SIG-M5 treated with dmso at 0.1 percent for 504 hours (cell line): ENCODE measurements around the gene ADD1.

Experiments
- DNase-seq: peaks from one replicate; lab custom pipeline; 2025; ENCODE audit not compliant: unreplicated experiment; lab: John Stamatoyannopoulos, UW

ADD1 gene

GRCh38 chr4:2822461-2823300, 21.0 kb upstream of the ADD1 start:
- DNase-seq, result no peak

DNA sequence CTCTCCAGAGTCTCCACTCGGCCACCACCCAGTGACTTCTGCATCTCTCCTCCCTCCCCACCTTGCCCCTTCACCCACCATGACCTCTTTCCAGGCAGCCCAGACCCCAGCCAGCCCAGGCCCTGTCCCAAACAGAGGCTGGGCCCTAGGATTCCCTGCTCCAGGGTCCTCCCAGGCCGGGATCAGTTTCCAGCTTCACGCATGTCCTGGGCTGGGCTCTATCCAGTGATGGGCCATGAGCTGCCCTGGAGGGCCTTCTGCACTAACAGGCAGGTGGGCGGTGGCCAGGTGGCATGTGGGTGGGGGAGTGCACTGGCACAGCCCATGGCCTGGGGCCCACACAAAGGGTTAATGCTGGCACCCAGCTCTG, 20.4 kb upstream of the ADD1 start:
- no peak for DNase-seq

DNA sequence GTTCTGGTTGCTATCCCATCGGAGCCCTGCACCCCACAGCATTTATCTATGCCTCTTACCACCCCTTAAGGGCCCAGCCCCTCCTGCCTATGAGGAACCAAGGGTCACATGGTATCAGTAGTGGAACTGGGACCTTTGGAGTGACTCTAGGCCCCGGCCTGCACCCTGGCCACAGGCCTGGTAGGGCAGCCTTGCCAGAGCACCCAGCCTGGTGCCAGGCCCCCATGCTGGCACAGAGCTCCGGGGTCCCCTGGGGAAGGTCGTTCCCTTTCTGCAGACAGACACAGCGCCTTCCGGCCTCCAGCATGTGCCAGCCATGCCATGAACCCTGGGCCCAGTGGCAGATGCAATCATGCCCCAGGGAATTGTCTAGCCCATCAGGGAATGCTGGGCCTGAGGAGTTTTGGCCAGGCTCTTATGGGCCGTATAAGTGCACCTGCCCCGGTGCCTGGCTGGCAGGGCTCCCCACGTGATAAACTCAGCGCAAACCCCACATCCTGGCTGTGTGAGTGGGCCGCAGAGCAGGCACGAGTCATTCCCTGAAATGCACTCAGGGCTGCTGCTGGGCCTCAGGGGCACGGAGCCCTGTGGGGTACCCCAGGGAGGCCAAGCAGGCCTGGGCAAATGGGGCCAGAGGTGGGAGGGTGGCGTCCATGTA, 19.8 kb upstream of the ADD1 start:
- no peak for DNase-seq

DNA sequence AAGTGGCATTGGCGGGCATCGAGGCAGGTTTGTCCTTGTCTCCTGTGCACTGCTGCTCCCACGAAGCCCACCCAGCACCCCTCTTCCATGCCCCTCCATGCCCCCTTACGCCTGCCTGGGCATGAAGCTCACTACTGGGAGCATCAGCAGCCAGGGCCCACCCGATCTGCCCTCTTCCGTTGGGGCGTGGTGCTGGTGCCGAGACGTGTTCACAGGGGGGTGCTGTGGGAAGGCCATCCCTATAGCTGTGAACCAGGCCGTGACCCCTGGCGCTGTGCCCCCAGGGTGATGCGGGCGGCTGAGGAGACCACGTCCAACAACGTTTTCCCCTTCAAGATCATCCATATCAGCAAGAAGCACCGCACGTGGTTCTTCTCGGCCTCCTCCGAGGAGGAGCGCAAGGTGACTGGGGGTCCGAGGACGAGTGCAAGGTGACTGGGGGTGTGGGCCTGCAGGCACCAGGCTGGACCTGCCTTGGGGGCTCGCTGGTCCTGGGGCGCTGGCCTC, 19.3 kb upstream of the ADD1 start:
- DNase-seq, result no peak

GRCh38 chr4:2824836-2825381, 18.7 kb upstream of the ADD1 start:
- no peak for DNase-seq

DNA sequence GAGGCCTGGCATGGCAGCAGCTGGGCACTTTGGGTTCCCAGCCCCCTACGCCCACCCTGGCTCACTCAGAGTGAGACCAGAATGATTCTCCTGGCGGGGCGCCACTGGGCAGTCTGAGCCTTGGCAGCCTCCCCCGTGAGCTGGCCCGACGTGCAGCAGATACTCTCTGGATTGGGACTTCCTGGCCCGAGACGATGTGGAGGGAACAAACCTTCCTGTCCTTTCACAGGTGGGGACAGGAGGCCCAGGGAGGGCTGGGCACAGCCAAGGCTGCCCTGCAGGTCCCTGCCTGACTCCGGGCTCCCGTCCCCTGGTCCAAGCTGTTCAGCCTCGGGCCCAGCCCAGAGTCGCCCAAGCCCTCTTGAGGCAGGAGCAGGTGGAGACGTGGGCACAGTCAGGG, 17.9 kb upstream of the ADD1 start:
- no peak for DNase-seq

- no peak for DNase-seq
These were observed 16.4 kb upstream of the ADD1 start for GRCh38 chr4:2827071-2827873.

DNA sequence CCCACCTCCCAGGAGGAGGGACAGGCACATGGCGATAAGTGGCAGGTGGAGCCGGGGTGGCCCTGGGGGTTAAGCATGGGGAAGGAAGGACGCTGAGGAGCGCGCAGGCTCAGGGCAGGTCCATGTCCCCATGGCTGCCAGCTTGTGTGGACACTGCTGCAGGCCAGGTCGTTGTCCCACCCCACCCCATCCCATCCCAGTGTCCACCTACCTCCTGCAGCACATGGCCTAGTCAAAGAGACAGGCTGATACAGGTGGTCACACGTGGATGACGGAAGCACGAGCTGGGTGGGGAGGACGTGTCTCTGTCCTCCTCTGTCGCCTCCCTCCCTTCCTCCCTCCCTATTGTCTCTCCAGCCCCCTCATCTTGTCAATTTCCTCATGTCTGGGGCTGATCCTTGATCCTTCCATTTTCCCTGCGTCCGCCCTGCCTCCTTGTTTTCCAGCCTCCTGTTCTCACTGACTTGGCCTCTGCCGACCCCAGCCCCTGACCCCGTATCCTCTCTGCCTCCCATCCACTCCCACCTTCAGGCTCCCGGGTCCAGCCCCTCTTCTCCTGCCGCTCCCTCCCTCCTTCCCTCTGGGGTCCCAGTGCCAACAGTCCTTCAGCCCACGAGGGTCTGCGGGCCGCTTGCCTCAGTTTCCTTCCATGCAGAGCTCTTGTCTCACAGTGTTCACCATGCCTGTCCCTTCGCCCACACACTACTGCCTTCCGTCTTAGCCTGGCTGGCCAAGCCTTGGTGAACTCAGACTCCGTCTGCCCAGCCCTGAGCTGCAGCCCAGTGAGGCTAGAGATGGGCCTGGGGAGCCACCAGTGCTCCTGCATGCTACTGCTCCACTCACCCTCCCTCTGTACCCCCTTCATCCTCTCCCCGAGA, 15.5 kb upstream of the ADD1 start:
- DNase-seq, result no peak

DNA sequence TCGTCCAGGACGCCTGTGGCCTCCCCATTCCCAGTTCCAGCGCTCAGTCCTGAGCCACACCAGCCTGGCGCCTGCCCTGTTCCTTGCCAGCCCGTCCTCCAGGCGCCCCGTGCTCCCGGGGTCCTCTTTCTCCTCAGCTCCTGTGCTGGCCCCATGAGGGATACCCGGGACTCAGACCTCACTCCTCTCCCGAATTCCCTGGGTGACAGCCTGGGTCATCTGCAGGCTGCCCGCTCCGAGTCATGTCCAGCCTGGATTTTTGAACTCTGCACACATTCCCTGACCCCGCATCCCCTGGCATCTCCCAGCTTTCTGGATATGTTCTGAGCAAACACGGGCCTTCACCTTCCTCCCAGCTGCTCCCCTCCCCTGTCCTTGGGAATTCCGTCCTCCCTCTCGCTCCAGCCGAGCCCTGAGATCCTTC, 14.9 kb upstream of the ADD1 start:
- DNase-seq, result no peak

- DNase-seq, result no peak
These were observed 14.2 kb upstream of the ADD1 start for GRCh38 chr4:2829321-2829932.

DNA sequence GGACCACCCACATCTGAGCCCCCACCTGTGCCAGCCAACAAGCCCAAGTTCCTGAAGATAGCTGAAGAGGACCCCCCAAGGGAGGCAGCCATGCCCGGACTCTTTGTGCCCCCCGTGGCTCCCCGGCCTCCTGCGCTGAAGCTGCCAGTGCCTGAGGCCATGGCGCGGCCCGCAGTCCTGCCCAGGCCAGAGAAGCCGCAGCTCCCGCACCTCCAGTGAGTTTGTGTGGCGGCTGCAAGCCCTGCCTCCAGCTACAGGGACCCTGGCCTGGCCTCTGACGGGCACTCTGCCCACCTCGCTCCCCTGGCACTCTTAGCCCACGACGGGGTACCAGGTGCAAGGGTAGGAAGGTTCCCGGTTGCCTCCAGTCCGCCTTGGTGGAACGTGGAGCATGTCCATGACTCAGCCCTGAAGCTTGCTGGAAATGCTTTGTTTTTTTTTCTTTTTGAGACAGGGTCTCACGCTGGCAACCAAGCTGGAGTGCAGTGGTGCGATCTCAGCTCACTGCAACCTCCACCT, 13.7 kb upstream of the ADD1 start:
- DNase-seq, result no peak

GRCh38 chr4:2830632-2831610, 12.7 kb upstream of the ADD1 start:
- no peak for DNase-seq

DNA sequence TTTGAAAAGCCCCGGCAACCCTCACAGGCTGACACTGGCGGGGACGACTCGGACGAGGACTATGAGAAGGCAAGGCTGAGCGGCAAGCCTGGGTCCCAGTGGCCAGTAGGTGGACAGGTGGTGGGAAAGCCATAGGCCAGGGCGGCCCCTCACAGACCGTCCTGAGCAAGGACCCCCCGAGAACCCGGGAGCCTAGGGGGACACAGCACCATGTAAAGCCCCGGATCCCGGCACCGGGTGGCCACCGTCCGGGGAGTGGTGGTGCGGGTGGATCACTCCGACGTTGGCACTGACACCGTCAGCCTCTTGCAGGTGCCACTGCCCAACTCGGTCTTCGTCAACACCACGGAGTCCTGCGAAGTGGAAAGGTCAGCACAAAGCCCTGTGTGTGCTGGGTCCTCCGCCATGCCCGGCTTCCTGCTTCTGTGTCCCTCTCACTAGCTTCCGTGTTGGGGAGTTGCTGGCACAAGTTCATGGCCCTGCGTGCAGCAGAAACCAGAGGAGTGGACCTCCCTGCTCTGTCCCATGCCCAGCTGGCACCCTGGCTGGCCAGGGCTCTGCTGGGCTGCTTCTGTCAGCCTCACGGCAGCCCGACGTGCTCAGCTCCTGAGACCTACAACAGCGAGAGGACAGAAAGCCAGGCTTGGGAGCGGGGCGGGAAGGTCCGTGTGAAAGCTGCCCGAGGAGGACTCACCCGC, 11.9 kb upstream of the ADD1 start:
- DNase-seq, result no peak

GRCh38 chr4:2832309-2832980, 11.2 kb upstream of the ADD1 start:
- no peak for DNase-seq

DNA sequence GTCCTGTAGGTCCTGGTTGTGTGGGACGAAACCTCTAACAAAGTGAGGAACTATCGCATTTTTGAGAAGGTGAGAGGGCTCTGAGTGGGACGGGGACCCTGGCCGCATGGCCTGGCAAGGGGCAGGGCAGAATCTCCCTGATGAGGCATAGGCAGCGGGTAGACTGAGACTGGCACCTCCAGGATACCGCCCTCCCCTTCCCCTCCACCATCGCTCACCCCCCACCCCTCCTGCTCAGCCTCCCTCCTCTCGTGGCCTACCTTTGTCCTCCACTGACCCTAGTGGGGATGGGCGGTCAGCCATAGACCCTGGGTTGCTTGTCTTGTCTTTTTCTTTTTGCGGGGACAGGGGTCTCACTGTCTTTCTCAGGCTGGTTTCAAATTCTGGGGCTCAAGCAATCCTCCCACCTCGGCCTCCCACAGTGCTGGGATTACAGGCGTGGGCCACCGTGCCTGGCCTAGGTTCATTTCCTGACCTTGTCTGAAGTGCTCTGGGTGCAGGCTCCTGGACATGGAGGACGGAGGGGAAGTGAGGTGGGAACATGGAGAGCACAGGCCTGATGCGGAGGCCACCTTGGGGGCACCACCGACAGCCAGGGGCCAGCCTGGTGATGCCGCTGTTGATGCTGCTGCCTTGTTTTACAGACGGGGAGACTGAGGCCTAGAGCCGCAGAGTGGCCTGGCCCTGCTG, 10.5 kb upstream of the ADD1 start:
- DNase-seq, result no peak

DNA sequence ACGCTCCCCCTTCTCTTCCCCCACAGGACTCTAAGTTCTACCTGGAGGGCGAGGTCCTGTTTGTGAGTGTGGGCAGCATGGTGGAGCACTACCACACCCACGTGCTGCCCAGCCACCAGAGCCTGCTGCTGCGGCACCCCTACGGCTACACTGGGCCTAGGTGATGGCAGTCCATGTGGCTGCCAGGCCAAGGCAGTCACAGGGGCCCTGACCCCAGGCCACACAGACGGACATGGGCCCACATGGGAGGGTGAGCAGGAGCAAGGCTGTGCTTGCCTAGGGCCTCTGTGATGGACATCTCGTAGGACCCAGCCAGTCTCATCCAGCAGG, 10.0 kb upstream of the ADD1 start:
- no peak for DNase-seq
